ENCODE results near the gene DBI.
"Not testable (repeated sequence)": the region's sequence is repeated elsewhere in the genome, so short reads cannot be mapped to it uniquely, and the experiment has no call there.

DBI gene

GRCh38 chr2:119366161-119366648 is 572 bp upstream of the DBI start:
- DNase-seq, result no peak

- peak; percentile 29 for DNase-seq
Measured at GRCh38 chr2:119367472-119368099, 809 bp downstream of the DBI start.

DNA sequence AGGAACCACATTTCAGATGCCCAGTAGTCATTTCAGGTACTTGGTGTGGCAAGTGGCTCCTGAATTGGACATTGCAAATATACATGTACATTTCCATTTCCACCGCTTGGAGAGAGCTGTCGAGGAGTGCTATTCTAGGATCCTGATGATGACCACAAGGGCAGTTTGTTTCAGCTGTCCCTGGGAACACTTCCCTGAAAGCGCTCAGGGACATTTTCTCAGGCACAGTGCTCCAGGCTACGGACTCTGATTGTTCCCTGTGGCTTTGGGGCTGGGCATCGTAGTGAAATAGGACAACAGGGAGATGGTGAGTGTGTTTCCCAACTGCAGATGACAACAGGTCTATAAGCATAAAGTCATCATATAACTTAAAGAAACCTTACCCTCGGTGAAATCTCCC is 3.1 kb downstream of the DBI start:
- DNase-seq, result no peak

- DNase-seq, result no peak
Measured at GRCh38 chr2:119371111-119371510, 4.3 kb downstream of the DBI start.

DNA sequence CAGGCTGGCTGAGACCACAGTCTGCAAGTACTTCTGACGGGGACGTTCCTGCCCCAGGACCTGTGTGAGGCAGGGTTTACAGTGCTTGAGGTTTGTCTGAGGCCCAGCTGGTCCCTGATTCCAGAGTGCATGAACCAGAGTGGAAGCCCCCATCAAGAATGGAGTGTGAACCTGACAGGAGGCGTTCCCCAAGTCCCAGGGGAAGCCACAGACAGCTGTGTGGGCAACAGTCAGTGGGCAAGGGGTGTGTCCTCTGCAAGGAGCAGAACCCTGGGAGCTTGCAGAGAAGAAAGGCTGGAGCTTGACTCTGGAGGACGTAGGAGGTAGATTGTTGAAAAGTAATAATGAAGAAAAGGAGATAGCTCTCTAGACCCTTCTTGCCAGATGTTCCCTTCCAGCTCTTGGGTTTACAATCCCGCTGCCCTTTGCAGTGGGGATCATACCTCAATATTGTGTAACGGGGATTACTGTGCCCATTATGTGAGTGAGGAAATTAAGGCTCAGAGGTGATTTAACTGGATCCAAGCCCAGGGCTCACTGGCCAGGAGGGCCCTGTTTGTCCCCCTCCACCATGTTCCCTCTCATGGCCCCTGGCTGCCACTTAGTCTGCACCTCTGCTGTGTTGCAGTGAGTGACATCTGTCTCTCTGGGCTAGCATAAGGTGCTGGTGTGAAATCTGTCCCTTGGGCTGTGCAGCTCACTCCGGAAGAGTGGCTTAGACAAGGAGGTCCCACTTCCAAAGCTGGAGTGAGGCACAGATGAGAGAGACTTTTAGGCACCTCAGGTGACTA is 6.2 kb downstream of the DBI start:
- no peak for DNase-seq

GRCh38 chr2:119373907-119374745 is 7.3 kb downstream of the DBI start:
- not testable (repeated sequence) for DNase-seq

- not testable (repeated sequence) for DNase-seq
Measured at GRCh38 chr2:119376406-119376805, 9.6 kb downstream of the DBI start.

- DNase-seq, result no peak
Measured at GRCh38 chr2:119376810-119377209, 10.0 kb downstream of the DBI start.

DNA sequence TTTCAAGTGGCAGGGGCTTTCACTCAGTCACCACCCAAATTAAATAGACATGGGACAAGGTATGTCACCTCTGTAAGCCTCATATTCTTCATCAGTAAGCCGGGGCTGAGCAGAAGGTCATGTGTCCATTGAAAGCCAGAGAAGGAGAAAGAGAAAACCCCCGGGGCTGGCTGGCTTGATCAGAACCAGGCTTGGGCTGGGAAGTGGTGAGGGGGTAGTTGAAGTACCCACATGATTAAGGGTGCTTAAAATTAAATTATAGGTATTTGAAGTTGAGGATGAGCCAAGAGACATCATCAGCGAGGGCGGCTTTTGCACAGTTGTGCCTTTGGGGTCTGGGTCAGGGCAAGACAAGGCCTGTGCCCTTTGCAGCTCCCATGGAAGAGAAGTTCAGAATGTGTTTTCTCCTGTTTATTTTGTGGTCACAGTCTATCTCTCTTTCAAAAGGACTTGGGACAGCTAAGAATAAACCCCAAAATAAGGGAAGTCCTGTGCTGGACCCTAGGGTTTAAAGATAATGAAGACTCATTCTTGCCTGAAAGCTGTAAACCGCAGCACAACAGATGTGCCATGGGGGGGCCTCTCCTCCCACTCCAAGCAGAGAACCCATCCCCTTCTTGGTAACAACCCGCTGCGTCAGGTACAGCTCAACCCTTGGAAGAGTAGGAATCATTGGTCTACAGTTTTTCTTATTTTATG is 10.7 kb downstream of the DBI start:
- no peak for DNase-seq

- DNase-seq, result no peak
Measured at GRCh38 chr2:119377993-119378345, 11.2 kb downstream of the DBI start.

GRCh38 chr2:119378566-119378965 is 11.8 kb downstream of the DBI start:
- DNase-seq, result no peak

DNA sequence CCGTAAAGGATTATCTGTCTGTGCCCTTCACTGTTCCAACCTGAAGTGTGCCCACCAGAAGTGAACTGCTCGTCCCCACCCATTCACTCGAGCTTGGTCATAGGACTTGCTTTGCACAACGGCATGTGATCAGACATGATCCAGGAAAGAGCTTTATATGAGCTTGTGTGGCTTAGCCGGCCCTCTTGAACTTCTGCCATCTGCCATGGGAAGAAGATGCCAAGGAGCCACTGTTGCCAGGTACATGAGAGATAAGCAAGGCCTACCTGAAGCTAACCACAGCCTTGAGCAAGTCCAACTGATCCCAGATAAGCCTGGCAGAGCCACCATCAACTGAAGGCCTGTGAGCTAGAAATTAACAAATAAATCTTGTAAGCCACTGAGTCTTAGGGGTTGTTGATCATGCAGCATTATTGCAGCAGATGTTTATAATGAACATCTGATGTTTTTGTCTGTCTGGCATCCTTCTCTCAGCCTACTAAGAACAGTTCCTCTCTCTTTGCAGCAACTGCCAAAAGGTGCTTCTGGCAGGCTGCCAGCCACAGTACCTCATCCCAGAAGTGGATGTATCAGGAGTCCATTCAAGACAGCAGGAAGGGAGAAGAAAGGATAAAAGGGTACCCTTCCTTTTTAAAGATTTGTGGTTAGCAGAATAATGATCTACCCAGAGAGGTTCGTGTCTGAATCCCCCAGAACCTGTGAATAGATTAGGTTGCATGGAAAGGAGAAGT is 16.8 kb downstream of the DBI start:
- DNase-seq, result no peak

DNA sequence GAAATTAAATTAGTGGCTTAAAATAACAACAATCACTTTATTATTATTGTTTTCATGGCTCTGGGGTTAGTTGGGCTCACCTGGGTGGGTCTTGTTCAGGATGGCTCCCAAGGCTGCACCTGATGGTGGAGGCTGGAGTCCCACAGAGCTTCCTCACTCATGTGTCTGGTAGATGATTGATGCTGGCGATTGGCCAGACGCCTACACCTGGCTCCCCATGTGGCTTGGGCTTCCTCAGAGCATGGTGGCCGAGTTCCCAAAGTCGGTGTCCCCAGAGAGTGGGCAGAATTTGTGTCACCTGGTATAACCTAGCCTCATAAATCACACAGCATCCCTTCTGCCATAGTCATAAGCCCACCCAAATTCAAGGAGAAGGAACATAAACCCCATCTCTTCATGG is 18.2 kb downstream of the DBI start:
- DNase-seq, result no peak

- DNase-seq, result no peak
Measured at GRCh38 chr2:119385466-119385865, 18.7 kb downstream of the DBI start.

- no peak for DNase-seq
Measured at GRCh38 chr2:119387381-119388129, 20.8 kb downstream of the DBI start.

GRCh38 chr2:119389615-119390306 is 23.0 kb downstream of the DBI start:
- no peak for DNase-seq

GRCh38 chr2:119393971-119394748 is 27.4 kb downstream of the DBI start:
- no peak for DNase-seq

DNA sequence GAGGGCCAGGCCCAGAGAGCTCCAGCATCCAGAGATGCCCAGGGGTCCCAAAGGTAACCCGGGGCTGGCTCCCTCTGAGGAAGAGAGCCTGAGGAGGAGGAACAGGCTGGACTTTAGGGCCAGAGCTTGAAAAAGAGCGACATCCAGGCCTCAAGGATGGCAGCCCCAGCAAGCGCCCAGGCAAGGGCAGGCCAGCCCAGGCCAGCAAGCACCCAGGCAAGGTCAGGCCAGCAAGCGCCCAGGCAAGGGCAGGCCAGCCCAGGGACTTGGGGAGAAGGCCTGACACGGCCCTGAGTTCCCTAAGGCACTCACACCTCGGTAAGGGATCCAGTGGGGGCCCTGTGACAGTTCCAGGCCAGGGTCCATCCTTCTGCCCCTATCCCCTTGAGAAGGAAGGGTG is 30.4 kb downstream of the DBI start:
- no peak for DNase-seq

DNA sequence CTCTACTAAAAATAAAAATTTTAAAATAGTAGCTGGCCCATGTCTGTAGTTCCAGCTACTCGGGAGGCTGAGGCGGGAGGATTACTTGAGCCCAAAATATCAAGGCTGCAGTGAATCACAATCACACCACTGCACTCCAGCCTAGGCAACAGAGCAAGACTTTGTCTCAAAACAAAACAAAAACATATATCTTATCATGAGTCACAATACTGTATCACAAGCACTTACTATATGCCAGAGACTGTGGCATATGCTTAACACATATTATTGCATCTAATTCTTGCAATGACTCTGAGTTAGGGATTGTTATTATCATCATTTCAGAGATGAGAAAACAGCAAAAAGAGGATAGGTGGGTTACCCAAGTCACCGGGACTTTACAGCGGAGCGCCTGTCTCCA is 35.3 kb downstream of the DBI start:
- no peak for DNase-seq

Measured in activated gamma-delta T cell (primary cell).